GM23338 (cell line): ENCODE measurements around the gene CCDC3. TPM values are rescaled to one million over a fixed set of nuclear protein-coding genes. Genes with fewer than 3 reads are reported as not detected.

Source experiments
- ATAC-seq: fragments of 200-7000 bp; cut with Tn5 transposase; 3 replicates; pipeline ENCODE4 v1.9.1; 2020
- DNase-seq: peaks from one replicate; pipeline ENCODE4 v3.0.0-alpha.2; 2015; ENCODE audit warnings: low spot score
- H2AFZ ChIP-seq: fragments of 200-600 bp; sonication (generic); 2 replicates; pipeline ENCODE4 v1.8.0; 2016; ENCODE audit warnings: antibody characterized with exemption, mild to moderate bottlenecking, moderate library complexity
- H3F3A ChIP-seq: fragments of 200-600 bp; sonication (generic); replicated peaks from 2 replicates; pipeline ENCODE4 v1.8.0; 2017; ENCODE audit warnings: antibody characterized with exemption, mixed run types, low read depth
- H3K27ac ChIP-seq: fragments of 200-600 bp; sonication (generic); 2 replicates; pipeline ENCODE4 v1.6.1; 2016; ENCODE audit warnings: low read depth
- H3K27me3 ChIP-seq: fragments of 200-600 bp; sonication (generic); 2 replicates; pipeline ENCODE4 v1.8.0; 2016; ENCODE audit warnings: mild to moderate bottlenecking, mixed run types, moderate library complexity; ENCODE audit not compliant: insufficient read depth
- H3K36me3 ChIP-seq: fragments of 200-600 bp; sonication (generic); 2 replicates; pipeline ENCODE4 v1.8.0; 2016; ENCODE audit warnings: mild to moderate bottlenecking; ENCODE audit not compliant: insufficient read depth
- H3K4me1 ChIP-seq: fragments of 200-600 bp; sonication (generic); 2 replicates; pipeline ENCODE4 v1.8.0; 2016; ENCODE audit warnings: mild to moderate bottlenecking, moderate library complexity; ENCODE audit not compliant: insufficient read depth
- H3K4me2 ChIP-seq: fragments of 200-600 bp; sonication (generic); 2 replicates; pipeline ENCODE4 v1.7.1; 2017; ENCODE audit warnings: mixed run types
- H3K4me3 ChIP-seq: fragments of 200-600 bp; sonication (generic); 2 replicates; pipeline ENCODE4 v1.6.1; 2016; ENCODE audit warnings: mixed run types
- H3K79me2 ChIP-seq: fragments of 200-600 bp; sonication (generic); replicated peaks from 2 replicates; pipeline ENCODE4 v1.8.0; 2017; ENCODE audit warnings: mild to moderate bottlenecking; ENCODE audit not compliant: insufficient read depth
- H3K9me2 ChIP-seq: fragments of 200-600 bp; sonication (generic); 2 replicates; pipeline ENCODE4 v1.8.0; 2017; ENCODE audit not compliant: insufficient read depth
- H4K20me1 ChIP-seq: fragments of 200-600 bp; sonication (generic); replicated peaks from 2 replicates; pipeline ENCODE4 v1.8.0; 2017; ENCODE audit warnings: mild to moderate bottlenecking; ENCODE audit not compliant: insufficient read depth
- H3K27ac Mint-ChIP-seq: 2 replicates; pipeline ENCODE4 v1.8.0; 2020; ENCODE audit warnings: inconsistent platforms, mild to moderate bottlenecking, moderate library complexity, mixed read lengths
- H3K27me3 Mint-ChIP-seq: 3 replicates; pipeline ENCODE4 v1.8.0; 2022; ENCODE audit warnings: low read depth, mild to moderate bottlenecking, moderate library complexity, mixed read lengths, inconsistent platforms; ENCODE audit not compliant: insufficient read depth, poor library complexity
- H3K36me3 Mint-ChIP-seq: 3 replicates; pipeline ENCODE4 v1.8.0; 2021; ENCODE audit warnings: low read depth, mild to moderate bottlenecking, inconsistent platforms, moderate library complexity, mixed read lengths
- H3K4me1 Mint-ChIP-seq: 3 replicates; pipeline ENCODE4 v1.8.0; 2020; ENCODE audit warnings: mild to moderate bottlenecking, inconsistent platforms, mixed read lengths
- H3K4me3 Mint-ChIP-seq: 3 replicates; pipeline ENCODE4 v1.8.0; 2021; ENCODE audit warnings: moderate library complexity, mild to moderate bottlenecking, inconsistent platforms, mixed read lengths
- H3K9me3 Mint-ChIP-seq: 3 replicates; pipeline ENCODE4 v1.8.0; 2020; ENCODE audit warnings: moderate library complexity, mild to moderate bottlenecking, inconsistent platforms, mixed read lengths
- CREB1 ChIP-seq: fragments of 250-450 bp; sonication (Bioruptor Pico); IDR thresholded peaks from 2 replicates; pipeline ENCODE4 v1.5.0; 2020; ENCODE audit warnings: low read depth, mild to moderate bottlenecking, moderate library complexity
- CTCF ChIP-seq, 2 experiments: fragments of 200-600 bp in 1 of 2; sonication (generic) in 1 of 2; conservative IDR thresholded peaks; 2 replicates each; pipeline versions ENCODE4 v1.5.1 to v1.6.1; 2016 to 2017; ENCODE audit warnings: antibody characterized with exemption in 2 of 2, low read depth in 2 of 2, mild to moderate bottlenecking in 2 of 2, moderate library complexity in 1 of 2
- ETS1 ChIP-seq: IDR thresholded peaks from 2 replicates; pipeline ENCODE4 v1.6.1; 2016; ENCODE audit warnings: antibody characterized with exemption
- EZH2 ChIP-seq: fragments of 200-600 bp; sonication (generic); IDR thresholded peaks from one replicate; pipeline ENCODE4 v1.8.0; 2017; ENCODE audit warnings: antibody characterized with exemption, mild to moderate bottlenecking, low read depth; ENCODE audit not compliant: unreplicated experiment
- EZH2phosphoT487 ChIP-seq: fragments of 200-600 bp; sonication (generic); IDR thresholded peaks from one replicate; pipeline ENCODE4 v1.8.1; 2018; ENCODE audit warnings: antibody characterized with exemption; ENCODE audit not compliant: unreplicated experiment
- JUNB ChIP-seq: IDR thresholded peaks from one replicate; pipeline ENCODE4 v1.6.1; 2016; ENCODE audit warnings: antibody characterized with exemption; ENCODE audit not compliant: unreplicated experiment
- NANOG ChIP-seq: IDR thresholded peaks from 2 replicates; pipeline ENCODE4 v1.6.1; 2016; ENCODE audit warnings: antibody characterized with exemption, borderline replicate concordance
- POLR2AphosphoS5 ChIP-seq: IDR thresholded peaks from 2 replicates; pipeline ENCODE4 v1.6.1; 2016; ENCODE audit warnings: antibody characterized with exemption, low read depth
- REST ChIP-seq: IDR thresholded peaks from one replicate; pipeline ENCODE4 v1.6.1; 2018; ENCODE audit warnings: antibody characterized with exemption; ENCODE audit not compliant: unreplicated experiment
- STAT1 ChIP-seq: IDR thresholded peaks from one replicate; pipeline ENCODE4 v1.6.1; 2016; ENCODE audit warnings: antibody characterized with exemption; ENCODE audit not compliant: unreplicated experiment
- ZNF114 ChIP-seq: fragments of 250-450 bp; sonication (Bioruptor Pico); IDR thresholded peaks from 2 replicates; pipeline ENCODE4 v1.5.0; 2020; ENCODE audit warnings: mild to moderate bottlenecking, moderate library complexity
- ZNF331 ChIP-seq: fragments of 250-450 bp; sonication (Bioruptor Pico); IDR thresholded peaks from 2 replicates; pipeline ENCODE4 v1.5.0; 2020; ENCODE audit warnings: low read depth, mild to moderate bottlenecking, moderate library complexity
- ZNF462 ChIP-seq: fragments of 250-450 bp; sonication (Bioruptor Pico); IDR thresholded peaks from 2 replicates; pipeline ENCODE4 v1.5.0; 2020; ENCODE audit warnings: mild to moderate bottlenecking, moderate library complexity
- polyA plus RNA-seq: library from polyadenylated mRNA; unstranded; fragments of >200 nt; fragmentation: Nextera tagmentation; extraction: Ambion mirVana; gene quantifications from 2 replicates; pipeline ENCODE4 v1.2.1, GENCODE V29; 2016
- total RNA-seq: library from RNA; depleted of rRNA; stranded (reverse); fragments of >200 nt; shearing (Covaris generic); gene quantifications from 2 replicates; pipeline ENCODE4 v1.2.3, GENCODE V29; 2014

The CCDC3 gene
- total and polyA plus RNA-seq, 2 experiments from 2014 or later, result 1.4 to 5.2 TPM

GRCh38 chr10:12849319-12850181 is 152.0 kb downstream of the CCDC3 start:
- H3K36me3 ChIP-seq, result no peaks in the 10 kb centered on the region
- no peaks in the 10 kb centered on the region for H3K79me2 ChIP-seq
- no peaks in the 10 kb centered on the region for H4K20me1 ChIP-seq
- TF ChIP-seq REST, result no peak
- TF ChIP-seq CTCF (conservative IDR thresholded peaks at IDR 0.05; ENCODE audit: low read depth in 2 of 2), result no peak
- TF ChIP-seq ETS1, result no peak
- no peak for TF ChIP-seq ZNF462 (CRISPR knock-in tag)
- TF ChIP-seq STAT1, result no peak
- TF ChIP-seq NANOG, result no peak
- no peak for TF ChIP-seq JUNB
- no peak for TF ChIP-seq CREB1 (CRISPR knock-in tag)
- no peak for TF ChIP-seq POLR2AphosphoS5
- no peak for TF ChIP-seq ZNF114 (CRISPR knock-in tag)
- TF ChIP-seq ZNF331 (CRISPR knock-in tag), result no peak
- TF ChIP-seq EZH2phosphoT487, result no peak
- no peak for TF ChIP-seq EZH2
- no peaks in the 10 kb centered on the region for H3K27me3 ChIP-seq
- H3K36me3 Mint-ChIP-seq, result no peaks in the 10 kb centered on the region
- DNase-seq, result no peak
- H3K4me1 ChIP-seq, result no peaks in the 10 kb centered on the region
- no peaks in the 10 kb centered on the region for H3K9me3 Mint-ChIP-seq
- H3K4me2 ChIP-seq, result no peak overlapping the region
- no peak for ATAC-seq
- H3K27ac Mint-ChIP-seq, result no peak overlapping the region; the same call in 1 of the 2 replicates
- peak overlapping the region; percentile 80; the same call in 1 of the 2 replicates for H2AFZ ChIP-seq
- no peak overlapping the region for H3K4me3 Mint-ChIP-seq
- H3F3A ChIP-seq, result no peaks in the 10 kb centered on the region
- H3K27ac ChIP-seq, result no peak overlapping the region
- no peaks in the 10 kb centered on the region for H3K9me2 ChIP-seq
- no peaks in the 10 kb centered on the region; the same call in 2 of the 3 replicates for H3K4me1 Mint-ChIP-seq
- no peak overlapping the region for H3K4me3 ChIP-seq
- H3K27me3 Mint-ChIP-seq, result peaks cover 3% of the 10 kb centered on the region
